H9 (cell line): Measurements from ENCODE around the gene ISL1. TPM values are rescaled to one million over a fixed set of nuclear protein-coding genes. Genes with fewer than 3 reads are reported as not detected.

Experiments used
- DNase-seq: peaks from one replicate; pipeline ENCODE4 v3.0.0-alpha.2; 2017
- H2AFZ ChIP-seq: one replicate; pipeline ENCODE4 v1.6.1; 2013; ENCODE audit warnings: mild to moderate bottlenecking, low read length, control low read depth, moderate library complexity
- H2AK5ac ChIP-seq: 2 replicates; pipeline ENCODE4 v1.6.1; 2013; ENCODE audit warnings: low read length, control low read depth, mixed read lengths; ENCODE audit not compliant: insufficient read length
- H2BK120ac ChIP-seq: one replicate; pipeline ENCODE4 v1.6.1; 2013; ENCODE audit warnings: low read depth, mild to moderate bottlenecking, low read length, control low read depth, inconsistent platforms; ENCODE audit not compliant: poor library complexity, severe bottlenecking
- H2BK12ac ChIP-seq: 2 replicates; pipeline ENCODE4 v1.6.1; 2013; ENCODE audit warnings: low read length, control low read depth, mixed read lengths, low read depth; ENCODE audit not compliant: insufficient read length
- H2BK15ac ChIP-seq: 2 replicates; pipeline ENCODE4 v1.6.1; 2013; ENCODE audit warnings: low read depth, low read length, control low read depth
- H2BK20ac ChIP-seq: one replicate; pipeline ENCODE4 v1.6.1; 2013; ENCODE audit warnings: low read depth, mild to moderate bottlenecking, low read length, control low read depth, inconsistent platforms; ENCODE audit not compliant: poor library complexity, severe bottlenecking
- H2BK5ac ChIP-seq: 2 replicates; pipeline ENCODE4 v1.6.1; 2013; ENCODE audit warnings: low read length, control low read depth, mixed read lengths; ENCODE audit not compliant: insufficient read length
- H3K14ac ChIP-seq: 2 replicates; pipeline ENCODE4 v1.6.1; 2013; ENCODE audit warnings: low read length, control low read depth; ENCODE audit not compliant: insufficient read depth
- H3K18ac ChIP-seq: 2 replicates; pipeline ENCODE4 v1.6.1; 2013; ENCODE audit warnings: low read depth, mild to moderate bottlenecking, mixed read lengths, low read length, control low read depth; ENCODE audit not compliant: insufficient read length
- H3K23ac ChIP-seq: 2 replicates; pipeline ENCODE4 v1.6.1; 2013; ENCODE audit warnings: low read length, control low read depth, mixed read lengths, low read depth; ENCODE audit not compliant: insufficient read length
- H3K23me2 ChIP-seq: 2 replicates; pipeline ENCODE4 v1.6.1; 2013; ENCODE audit warnings: low read depth, mild to moderate bottlenecking, mixed read lengths, low read length, control low read depth; ENCODE audit not compliant: insufficient read length, poor library complexity, severe bottlenecking
- H3K27ac ChIP-seq: 2 replicates; pipeline ENCODE4 v1.5.1; 2013; ENCODE audit warnings: low read length, control low read depth, mixed read lengths, low read depth; ENCODE audit not compliant: insufficient read length
- H3K27me3 ChIP-seq: 2 replicates; pipeline ENCODE4 v1.6.1; 2013; ENCODE audit warnings: low read length, control low read depth, inconsistent platforms; ENCODE audit not compliant: insufficient read depth
- H3K4ac ChIP-seq: 2 replicates; pipeline ENCODE4 v1.6.1; 2013; ENCODE audit warnings: low read depth, mild to moderate bottlenecking, control low read depth, inconsistent platforms, low read length, moderate library complexity
- H3K4me1 ChIP-seq: 2 replicates; pipeline ENCODE4 v1.6.1; 2013; ENCODE audit warnings: low read length, control low read depth, inconsistent platforms; ENCODE audit not compliant: insufficient read depth
- H3K4me2 ChIP-seq: 2 replicates; pipeline ENCODE4 v1.6.1; 2013; ENCODE audit warnings: low read length, control low read depth, mixed read lengths; ENCODE audit not compliant: insufficient read length, insufficient read depth
- H3K56ac ChIP-seq: 2 replicates; pipeline ENCODE4 v1.6.1; 2013; ENCODE audit warnings: low read depth, mild to moderate bottlenecking, mixed read lengths, low read length, control low read depth; ENCODE audit not compliant: insufficient read length
- H3K79me1 ChIP-seq: 2 replicates; pipeline ENCODE4 v1.6.1; 2013; ENCODE audit warnings: low read depth, mild to moderate bottlenecking, moderate library complexity, low read length, control low read depth, inconsistent platforms; ENCODE audit not compliant: insufficient read depth, poor library complexity, severe bottlenecking
- H3K79me2 ChIP-seq: 2 replicates; pipeline ENCODE4 v1.6.1; 2013; ENCODE audit warnings: low read length, control low read depth, inconsistent platforms; ENCODE audit not compliant: insufficient read depth
- H3K9ac ChIP-seq: 2 replicates; pipeline ENCODE4 v1.6.1; 2013; ENCODE audit warnings: low read length, control low read depth, mixed read lengths; ENCODE audit not compliant: insufficient read length; ENCODE audit errors: extremely low read depth
- H3K9me3 ChIP-seq: one replicate; pipeline ENCODE4 v1.6.1; 2013; ENCODE audit warnings: low read depth, low read length, inconsistent platforms; ENCODE audit not compliant: control insufficient read depth
- H3T11ph ChIP-seq: one replicate; pipeline ENCODE4 v1.6.1; 2013; ENCODE audit warnings: mild to moderate bottlenecking, low read length, control low read depth, inconsistent platforms
- H4K20me1 ChIP-seq: one replicate; pipeline ENCODE4 v1.6.1; 2013; ENCODE audit not compliant: control insufficient read depth, insufficient read length, insufficient read depth
- H4K5ac ChIP-seq: 2 replicates; pipeline ENCODE4 v1.6.1; 2013; ENCODE audit warnings: low read depth, mild to moderate bottlenecking, mixed read lengths, low read length, control low read depth; ENCODE audit not compliant: insufficient read length
- H4K8ac ChIP-seq: replicated peaks from 2 replicates; pipeline ENCODE4 v1.6.1; 2013; ENCODE audit warnings: low read length, control low read depth, mixed read lengths, low read depth; ENCODE audit not compliant: insufficient read length
- H4K91ac ChIP-seq: 2 replicates; pipeline ENCODE4 v1.6.1; 2013; ENCODE audit warnings: low read depth, mild to moderate bottlenecking, moderate library complexity, mixed read lengths, low read length, control low read depth; ENCODE audit not compliant: insufficient read length
- H3K27ac Mint-ChIP-seq, 3 experiments: 2 replicates in 2 of 3; 3 replicates in 1 of 3; pipeline ENCODE4 v1.8.0; 2020 to 2021; ENCODE audit warnings: mixed read lengths in 3 of 3, mild to moderate bottlenecking in 1 of 3, moderate library complexity in 1 of 3
- H3K27me3 Mint-ChIP-seq: 2 replicates; pipeline ENCODE4 v1.8.0; 2021; ENCODE audit warnings: low read depth, mild to moderate bottlenecking, moderate library complexity, mixed read lengths
- H3K36me3 Mint-ChIP-seq, 3 experiments: 2 replicates in 2 of 3; 3 replicates in 1 of 3; pipeline ENCODE4 v1.8.0; 2020 to 2021; ENCODE audit warnings: low read depth in 3 of 3, mixed read lengths in 3 of 3; ENCODE audit not compliant: insufficient read depth in 1 of 3
- H3K4me1 Mint-ChIP-seq, 2 experiments: 2 replicates each; pipeline ENCODE4 v1.8.0; 2020; ENCODE audit warnings: mixed read lengths in 2 of 2
- H3K4me3 Mint-ChIP-seq, 2 experiments: 2 replicates in 1 of 2; 3 replicates in 1 of 2; pipeline ENCODE4 v1.8.0; 2020 to 2021; ENCODE audit warnings: mild to moderate bottlenecking in 2 of 2, mixed read lengths in 2 of 2, moderate library complexity in 1 of 2
- H3K9me3 Mint-ChIP-seq, 2 experiments: 2 replicates in 1 of 2; 3 replicates in 1 of 2; pipeline ENCODE4 v1.8.0; 2020; ENCODE audit warnings: mild to moderate bottlenecking in 2 of 2, mixed read lengths in 2 of 2, moderate library complexity in 1 of 2
- CTCF ChIP-seq: fragments of 200-600 bp; sonication (generic); conservative IDR thresholded peaks from 3 replicates; pipeline ENCODE4 v1.8.0; 2021; ENCODE audit warnings: antibody characterized with exemption, mild to moderate bottlenecking
- WGBS: extraction: QIAGEN DNeasy Blood & Tissue Kit; methylation state at CpG from one replicate; pipeline ENCODE4 v1.1.7; 2013; ENCODE audit warnings: missing lambda C conversion rate, low lambda C conversion rate, mixed read lengths; ENCODE audit not compliant: insufficient read length; ENCODE audit errors: extremely low coverage; 5-methylcytosine and 5-hydroxymethylcytosine counted together
- total RNA-seq: library from RNA; stranded (reverse); gene quantifications from 2 replicates; pipeline ENCODE4 v1.2.1, GENCODE V29; 2021

ISL1 gene
- total RNA-seq, 1 experiment from 2014 or later: not detected

- no peak overlapping the region for H2BK20ac ChIP-seq
- H3K27ac ChIP-seq: no peak overlapping the region
- Mint-ChIP-seq H3K27me3 (no peaks in the 10 kb centered on the region; the same call in 1 of the 2 replicates), H3K9me3 (no peaks in the 10 kb centered on the region), H3K36me3 (no peaks in the 10 kb centered on the region), H3K27ac (no peak overlapping the region), H3K4me3 (no peak overlapping the region), H3K4me1 (peaks cover 0 to 2% of the 10 kb centered on the region in 2 experiments; a peak in 2 of 4 replicates)
- WGBS: 100% methylated on average over 1 of the region's 3 CpGs
- no peaks in the 10 kb centered on the region for H3K23me2 ChIP-seq
- no peak overlapping the region for H4K91ac ChIP-seq
- H3K56ac ChIP-seq: no peak overlapping the region
- no peak overlapping the region for H2BK5ac ChIP-seq
- H3K79me1 ChIP-seq: no peaks in the 10 kb centered on the region
- no peak overlapping the region for H3K14ac ChIP-seq
- no peak overlapping the region for H3K18ac ChIP-seq
- H2AK5ac ChIP-seq: no peak overlapping the region
- H3K23ac ChIP-seq: no peak overlapping the region
- no peaks in the 10 kb centered on the region for H3K79me2 ChIP-seq
- H4K5ac ChIP-seq: no peak overlapping the region
- no peak overlapping the region for H3K9ac ChIP-seq
- no peak overlapping the region for H2BK120ac ChIP-seq
- no peak overlapping the region for H3K4ac ChIP-seq
- H3T11ph ChIP-seq: no peak overlapping the region
- no peak; the same call in 2 of the 3 replicates for TF ChIP-seq CTCF
- no peak overlapping the region for H2BK12ac ChIP-seq
- H2BK15ac ChIP-seq: no peak overlapping the region
- H2AFZ ChIP-seq: no peak overlapping the region
- H3K4me2 ChIP-seq: no peak overlapping the region
- H3K27me3 ChIP-seq: no peaks in the 10 kb centered on the region
- no peaks in the 10 kb centered on the region for H3K4me1 ChIP-seq
- no peak overlapping the region for H4K8ac ChIP-seq
- no peaks in the 10 kb centered on the region for H3K9me3 ChIP-seq
- DNase-seq: no peak
- no peaks in the 10 kb centered on the region for H4K20me1 ChIP-seq
Observed at GRCh38 chr5:51416149-51416548, 32.9 kb downstream of the ISL1 start.
